ENCODE data around the gene ZNF563. TPM values are rescaled to one million over a fixed set of nuclear protein-coding genes. Genes with fewer than 3 reads are reported as not detected.

The ZNF563 gene
- total RNA-seq, 4 donors from 2014 or later = 0.84 to 8.2 (median 2.5) TPM

GRCh38 chr19:12278713-12279112 is 54.7 kb downstream of the ZNF563 start:
- DNase-seq (ENCODE audit: low spot score) = no peak
- TF ChIP-seq CTCF (IDR thresholded peaks at IDR 0.05) = no peak
- no peak for ATAC-seq (ENCODE audit: low FRiP score)

- DNase-seq (ENCODE audit: low spot score) (no peak), ATAC-seq (ENCODE audit: low FRiP score) (no peak)
- TF ChIP-seq CTCF (IDR thresholded peaks at IDR 0.05) = no peak
These were observed 60.2 kb downstream of the ZNF563 start for GRCh38 chr19:12272980-12273901.

DNA sequence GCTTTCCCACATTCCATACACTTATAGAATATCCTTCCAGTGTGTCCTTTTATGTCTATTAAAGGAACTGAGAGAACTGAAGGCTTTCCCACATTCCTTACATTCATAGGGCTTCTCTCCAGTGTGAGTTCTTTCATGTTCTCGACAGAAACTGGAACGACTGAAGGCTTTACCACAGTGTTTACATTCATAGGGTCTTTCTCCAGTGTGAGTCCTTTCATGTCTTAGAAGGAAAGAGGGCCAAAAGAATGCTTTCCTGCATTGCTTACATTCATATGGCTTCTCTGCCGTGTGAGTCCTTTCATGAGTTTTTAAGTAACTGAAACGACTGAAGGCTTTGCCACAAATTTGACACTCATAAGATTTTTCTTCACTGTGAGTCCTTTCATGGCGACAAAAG is 61.0 kb downstream of the ZNF563 start:
- no peak for DNase-seq (ENCODE audit: low spot score)
- no peak for ATAC-seq (ENCODE audit: low FRiP score)
- no peak for TF ChIP-seq CTCF (IDR thresholded peaks at IDR 0.05)

DNA sequence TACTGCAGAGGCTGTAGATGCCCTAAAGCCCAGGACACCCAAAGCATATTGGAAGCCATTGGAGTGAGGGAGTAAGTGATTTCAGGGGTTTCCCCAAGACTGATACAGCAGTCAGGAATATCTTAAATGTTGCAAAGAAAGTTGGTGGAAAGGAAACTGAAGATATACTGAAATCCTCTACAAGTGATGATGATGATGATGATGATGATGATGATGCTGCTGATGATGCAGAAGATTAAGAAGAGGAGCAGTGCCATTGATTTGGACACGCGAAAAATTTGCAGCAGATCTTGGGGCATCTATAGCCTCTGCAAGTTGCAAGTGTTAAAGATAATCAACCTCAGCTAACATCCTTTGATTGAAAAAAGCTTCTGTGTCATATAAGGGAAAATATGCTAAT is 62.6 kb downstream of the ZNF563 start:
- no peak for TF ChIP-seq CTCF (IDR thresholded peaks at IDR 0.05)
- DNase-seq (ENCODE audit: low spot score) (no peak), ATAC-seq (ENCODE audit: low FRiP score) (no peak)

Small RNA genes within 50 kb of the gene (small RNA-seq; reads per million reads assigned to genes)
- not detected for gene RPS29P23

Other genes with a start within 250 kb of the ZNF563 start
- gene ZNF20, start 193.3 kb downstream of the ZNF563 start, total RNA-seq = 1 to 10 TPM; 1.7 to 4.5 (median 2.4) TPM
- 1 to 10 TPM; 2.2 to 6.6 (median 3.7) TPM for gene ZNF625, start 176.9 kb downstream of the ZNF563 start, total RNA-seq
- 10 to 100 TPM in 1 of 4 donors, 1 to 10 TPM in 3; 4.8 to 10.4 (median 9.1) TPM for gene ZNF136, start 170.5 kb downstream of the ZNF563 start, total RNA-seq
- gene ZNF44, start 38.8 kb downstream of the ZNF563 start, total RNA-seq = 10 to 100 TPM in 2 of 4 donors, 1 to 10 TPM in 2; 6.6 to 13.2 (median 11.0) TPM
- gene ZNF442, start 32.0 kb upstream of the ZNF563 start, total RNA-seq = 1 to 10 TPM; 1.8 to 7.9 (median 3.0) TPM
- gene ZNF799, start 67.6 kb upstream of the ZNF563 start, total RNA-seq = 10 to 100 TPM in 1 of 4 donors, 1 to 10 TPM in 3; 3.1 to 11.0 (median 4.2) TPM
- 1 to 10 TPM; 2.3 to 6.5 (median 2.7) TPM for gene ZNF443, start 107.4 kb upstream of the ZNF563 start, total RNA-seq
- gene ZNF709, start 151.2 kb upstream of the ZNF563 start, total RNA-seq = 1 to 10 TPM; 1.8 to 4.6 (median 2.4) TPM
- 10 to 100 TPM in 2 of 4 donors, 1 to 10 TPM in 2; 5.9 to 16.1 (median 8.3) TPM for gene ZNF564, start 217.8 kb upstream of the ZNF563 start, total RNA-seq

All from omental fat pad (tissue), 4 donors.